A673 (cell line): ENCODE measurements around the gene SLC5A6. TPM values are rescaled to one million over a fixed set of nuclear protein-coding genes. Genes with fewer than 3 reads are reported as not detected.

Experiments used
- BruUV-seq: library from RNA; stranded (reverse); fragments of 400-500 nt; replicated peaks from 2 replicates; lab custom pipeline; 2021; lab: Mats Ljungman, UMichigan
- CTCF ChIA-PET: fragments of 300-600 bp; sonication (Branson Sonifier 250); formaldehyde crosslinking; loops from one replicate; lab custom pipeline; 2022; ENCODE audit warnings: antibody characterized with exemption; lab: Charles Lee
- POLR2A ChIA-PET: fragments of 300-600 bp; sonication (Branson Sonifier 250); formaldehyde crosslinking; loops from one replicate; lab custom pipeline; 2022; ENCODE audit warnings: antibody characterized with exemption; ENCODE audit not compliant: low non-redundant PET; lab: Charles Lee
- DNase-seq: peaks from one replicate; pipeline ENCODE4 v3.0.0-alpha.2; 2015; ENCODE audit warnings: low spot score
- H3K27ac ChIP-seq: fragments of 200-600 bp; sonication (generic); 2 replicates; pipeline ENCODE4 v1.5.1; 2016; ENCODE audit warnings: mixed run types, low read depth, mild to moderate bottlenecking, mixed read lengths, antibody characterized with exemption, low read length; ENCODE audit not compliant: poor library complexity, severe bottlenecking
- H3K27me3 ChIP-seq: fragments of 200-600 bp; sonication (generic); replicated peaks from 2 replicates; pipeline ENCODE4 v1.6.1; 2017; ENCODE audit warnings: mixed run types, low read depth, mild to moderate bottlenecking, mixed read lengths, antibody characterized with exemption, low read length; ENCODE audit not compliant: insufficient read depth, poor library complexity
- H3K36me3 ChIP-seq: fragments of 200-600 bp; sonication (generic); 2 replicates; pipeline ENCODE4 v1.6.1; 2016; ENCODE audit warnings: mixed run types, mild to moderate bottlenecking, mixed read lengths, antibody characterized with exemption, low read length; ENCODE audit not compliant: insufficient read depth, poor library complexity, severe bottlenecking
- H3K4me1 ChIP-seq: fragments of 200-600 bp; sonication (generic); 2 replicates; pipeline ENCODE4 v1.6.1; 2017; ENCODE audit warnings: mixed run types, mild to moderate bottlenecking, mixed read lengths, antibody characterized with exemption, low read length; ENCODE audit not compliant: insufficient read depth, poor library complexity, severe bottlenecking
- H3K4me3 ChIP-seq: fragments of 200-600 bp; sonication (generic); 2 replicates; pipeline ENCODE4 v1.5.1; 2016; ENCODE audit warnings: low read depth, mixed run types, mild to moderate bottlenecking, mixed read lengths, low read length; ENCODE audit not compliant: poor library complexity, severe bottlenecking
- H3K9me3 ChIP-seq: fragments of 200-600 bp; sonication (generic); 2 replicates; pipeline ENCODE4 v1.6.1; 2016; ENCODE audit warnings: mixed run types, low read depth, mild to moderate bottlenecking, mixed read lengths, antibody characterized with exemption, low read length; ENCODE audit not compliant: poor library complexity, severe bottlenecking
- CTCF ChIP-seq: fragments of 300-800, 200-600 bp; sonication (generic); conservative IDR thresholded peaks from 2 replicates; pipeline ENCODE4 v1.5.1; 2017; ENCODE audit warnings: low read depth, mild to moderate bottlenecking, antibody characterized with exemption, low read length, moderate library complexity, mixed read lengths
- EZH2 ChIP-seq: fragments of 200-600 bp; sonication (generic); IDR thresholded peaks from 2 replicates; pipeline ENCODE4 v1.6.1; 2017; ENCODE audit warnings: borderline replicate concordance, low read depth, mild to moderate bottlenecking, mixed read lengths, antibody characterized with exemption, low read length; ENCODE audit not compliant: poor library complexity, severe bottlenecking
- intact Hi-C: fragments of 100-400 bp; cut with micrococcal nuclease; formaldehyde crosslinking; loops from one replicate; pipeline ENCODE4 v1.10.0; 2022; ENCODE audit not compliant: unreplicated experiment
- total RNA-seq: library from RNA; stranded (reverse); gene quantifications from 2 replicates; pipeline ENCODE4 v1.2.3, GENCODE V29; 2021

Gene SLC5A6
- total RNA-seq, 1 experiment from 2014 or later, result 515 TPM

DNA sequence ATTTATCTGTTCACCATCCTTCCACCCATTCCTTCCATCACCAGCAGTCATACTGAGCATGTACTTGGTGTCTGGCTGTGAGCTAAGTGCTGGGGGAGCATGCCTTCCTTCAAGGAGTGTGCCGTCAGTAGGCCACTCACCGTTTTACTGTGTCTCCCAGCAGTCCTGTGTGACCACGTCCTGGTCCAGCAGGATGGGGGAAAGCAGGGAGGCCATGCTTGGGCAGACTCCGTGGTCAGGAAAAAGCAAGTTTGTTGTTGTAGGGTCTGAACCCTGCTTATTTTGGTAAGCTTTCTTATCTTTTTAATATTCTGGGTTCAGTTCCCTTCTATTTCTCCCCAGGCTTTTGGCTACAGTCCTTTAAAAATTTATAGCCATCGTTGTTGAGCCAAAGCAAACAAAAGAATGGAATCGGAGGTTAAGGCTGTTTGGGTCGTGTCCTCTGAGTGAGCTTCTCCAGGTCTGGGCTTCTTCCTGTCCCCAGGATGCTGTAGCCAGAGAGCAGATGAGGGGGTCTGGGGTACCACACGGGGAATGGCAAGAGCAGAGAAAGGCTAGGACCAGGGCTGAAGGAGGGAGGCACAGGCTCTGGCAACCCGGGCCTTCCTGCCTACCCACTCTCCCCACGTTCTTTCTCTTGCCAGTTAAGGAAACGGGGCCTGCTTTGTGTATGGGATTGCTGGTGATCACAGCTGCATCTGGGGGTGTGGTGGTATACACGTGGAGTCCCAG lies 37.3 kb upstream of the SLC5A6 start:
- intact Hi-C loops, result no loop called here
- H3K27me3 ChIP-seq, result no peaks in the 10 kb centered on the region
- TF ChIP-seq EZH2 (no peak), CTCF (no peak)
- no peak overlapping the region for H3K4me3 ChIP-seq
- CTCF ChIA-PET, result interaction anchor here (0.5 to 1.0 kb wide), 3 partner anchors 29 to 447 kb away, joined by 3 to 4 read pairs (median 3); no protein-coding TSS in a partner anchor
- H3K9me3 ChIP-seq, result no peaks in the 10 kb centered on the region
- H3K27ac ChIP-seq, result no peak overlapping the region
- H3K36me3 ChIP-seq, result peaks cover 4% of the 10 kb centered on the region
- POLR2A ChIA-PET, result no interaction called here
- no peaks in the 10 kb centered on the region for H3K4me1 ChIP-seq
- no TSS peak for BruUV-seq
- no peak for DNase-seq

DNA sequence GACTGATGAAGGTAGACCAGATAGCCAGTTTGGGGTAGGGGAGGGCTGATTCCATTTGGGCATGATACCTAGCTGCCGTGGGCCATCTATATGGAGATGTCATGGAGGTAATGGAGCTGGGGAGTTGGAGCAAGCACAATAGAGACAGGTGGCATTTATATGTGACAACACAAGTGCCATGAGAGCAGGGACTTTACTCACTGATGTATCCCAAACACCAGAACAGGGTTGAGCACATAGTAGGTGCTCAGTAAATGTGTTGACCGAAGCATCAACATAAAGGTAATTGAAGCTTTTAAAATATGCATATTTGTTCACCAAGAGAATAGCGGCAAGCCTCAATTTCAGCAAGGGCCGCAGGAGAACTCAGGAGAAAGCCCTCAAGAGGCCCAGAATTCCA lies 35.8 kb upstream of the SLC5A6 start:
- Histone ChIP-seq H3K27ac (no peak overlapping the region), H3K4me1 (no peaks in the 10 kb centered on the region), H3K9me3 (no peaks in the 10 kb centered on the region), H3K4me3 (no peak overlapping the region), H3K36me3 (peaks cover 18% of the 10 kb centered on the region), H3K27me3 (no peaks in the 10 kb centered on the region)
- POLR2A ChIA-PET, result interaction anchor here (0.6 kb wide), 2 partner anchors 33 to 160 kb away, joined by 3 read pairs; no protein-coding TSS in a partner anchor
- TF ChIP-seq EZH2 (no peak), CTCF (no peak)
- BruUV-seq, result no TSS peak
- intact Hi-C loops, result no loop called here
- DNase-seq, result no peak
- CTCF ChIA-PET, result no interaction called here

GRCh38 chr2:27245626-27246025 lies 33.6 kb upstream of the SLC5A6 start:
- CTCF ChIA-PET, result no interaction called here
- TF ChIP-seq EZH2, result no peak

More at GRCh38 chr2:27245626-27246025, 33.6 kb upstream of the SLC5A6 start:
- POLR2A ChIA-PET, result no interaction called here
- intact Hi-C loops, result no loop called here
- no peak for DNase-seq
- Histone ChIP-seq H3K27ac (no peak overlapping the region), H3K36me3 (peaks cover 41% of the 10 kb centered on the region), H3K27me3 (no peaks in the 10 kb centered on the region), H3K4me3 (no peak overlapping the region), H3K9me3 (no peaks in the 10 kb centered on the region), H3K4me1 (no peaks in the 10 kb centered on the region)
- BruUV-seq, result TSS peak; percentile 8
